Fibroblast of villous mesenchyme (primary cell): ENCODE data around the gene MEN1. TPM values are rescaled to one million over a fixed set of nuclear protein-coding genes. Genes with fewer than 3 reads are reported as not detected.

ENCODE experiments used
- DNase-seq: peaks from one replicate; pipeline ENCODE4 v3.0.0-alpha.2; 2010; ENCODE audit warnings: low read depth
- H3K4me3 ChIP-seq: 2 replicates; pipeline ENCODE4 v1.5.1; 2011; ENCODE audit warnings: low read depth, mild to moderate bottlenecking, low read length
- total RNA-seq: library from RNA; depleted of rRNA; stranded (reverse); fragments of >200 nt; gene quantifications from 2 replicates; pipeline ENCODE4 v1.2.3, GENCODE V29; 2012
- TF ChIP-seq, protein P1 (sequence below): IDR thresholded peaks from 2 replicates; pipeline ENCODE4 v1.5.1; 2012; ENCODE audit warnings: low read depth, mild to moderate bottlenecking, low read length; ENCODE audit not compliant: insufficient read depth

MEN1 gene
- total RNA-seq, 1 donor: 17.7 TPM

DNA sequence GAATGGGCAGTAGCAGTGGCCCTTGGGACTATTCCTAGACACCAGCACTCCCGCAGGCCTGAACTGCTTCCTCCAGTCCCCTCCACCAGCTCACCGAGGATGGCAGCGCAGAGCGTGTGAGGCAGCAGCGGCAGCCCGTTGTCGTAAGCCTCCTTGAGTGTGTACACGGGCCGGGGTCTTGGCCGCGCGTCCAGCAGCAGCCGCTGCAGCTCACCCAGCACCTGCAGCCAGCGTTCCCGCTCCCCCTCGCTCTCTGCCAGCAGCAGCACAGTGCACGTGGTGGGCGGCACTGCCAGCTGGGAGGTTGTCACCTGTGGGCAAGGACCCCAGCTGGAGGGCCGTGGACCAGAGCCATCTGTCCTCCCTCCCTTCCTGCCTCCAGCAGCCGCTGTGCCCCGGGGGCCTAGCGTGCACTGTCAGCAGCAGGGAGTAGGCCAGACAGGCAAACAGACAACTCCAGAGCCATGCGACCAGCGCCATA is 21.1 kb upstream of the MEN1 start:
- TF ChIP-seq, protein P1, sequence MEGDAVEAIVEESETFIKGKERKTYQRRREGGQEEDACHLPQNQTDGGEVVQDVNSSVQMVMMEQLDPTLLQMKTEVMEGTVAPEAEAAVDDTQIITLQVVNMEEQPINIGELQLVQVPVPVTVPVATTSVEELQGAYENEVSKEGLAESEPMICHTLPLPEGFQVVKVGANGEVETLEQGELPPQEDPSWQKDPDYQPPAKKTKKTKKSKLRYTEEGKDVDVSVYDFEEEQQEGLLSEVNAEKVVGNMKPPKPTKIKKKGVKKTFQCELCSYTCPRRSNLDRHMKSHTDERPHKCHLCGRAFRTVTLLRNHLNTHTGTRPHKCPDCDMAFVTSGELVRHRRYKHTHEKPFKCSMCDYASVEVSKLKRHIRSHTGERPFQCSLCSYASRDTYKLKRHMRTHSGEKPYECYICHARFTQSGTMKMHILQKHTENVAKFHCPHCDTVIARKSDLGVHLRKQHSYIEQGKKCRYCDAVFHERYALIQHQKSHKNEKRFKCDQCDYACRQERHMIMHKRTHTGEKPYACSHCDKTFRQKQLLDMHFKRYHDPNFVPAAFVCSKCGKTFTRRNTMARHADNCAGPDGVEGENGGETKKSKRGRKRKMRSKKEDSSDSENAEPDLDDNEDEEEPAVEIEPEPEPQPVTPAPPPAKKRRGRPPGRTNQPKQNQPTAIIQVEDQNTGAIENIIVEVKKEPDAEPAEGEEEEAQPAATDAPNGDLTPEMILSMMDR: no peak
- no peak overlapping the region for H3K4me3 ChIP-seq
- no peak for DNase-seq

DNA sequence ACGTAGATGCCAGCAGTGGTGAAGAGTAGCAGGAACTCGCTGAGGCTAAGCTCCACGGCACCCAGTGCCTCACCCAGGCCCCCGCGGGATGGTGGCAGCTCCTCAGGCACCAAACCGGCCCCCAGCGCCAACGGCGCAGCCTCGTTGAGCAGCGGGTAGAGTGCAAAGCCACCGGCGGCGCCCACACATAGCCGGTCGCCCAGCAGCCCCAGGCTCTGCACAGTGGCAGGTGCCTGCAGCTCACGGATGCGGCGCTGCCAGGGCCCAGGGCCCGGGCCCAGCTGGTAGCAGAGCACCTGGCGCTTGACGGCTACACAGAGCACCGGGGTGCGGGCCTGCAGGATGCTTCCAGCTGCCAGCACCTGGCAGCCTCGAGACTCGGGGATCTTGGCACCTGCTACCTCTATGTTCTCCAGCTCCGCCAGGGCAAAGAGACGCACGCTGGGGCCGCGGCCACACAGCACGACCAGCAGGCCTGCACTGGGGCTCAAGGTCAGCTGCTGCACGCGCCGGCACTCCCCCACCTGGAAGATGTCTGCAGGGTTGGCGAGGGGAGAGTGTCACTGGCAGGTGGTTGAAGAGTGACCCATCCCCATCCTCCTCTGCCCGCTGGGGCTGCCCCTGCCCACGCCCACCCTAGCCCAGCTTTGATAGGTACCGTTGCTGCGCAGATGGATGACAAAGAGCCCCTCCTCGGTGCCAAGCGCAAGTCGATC is 19.3 kb upstream of the MEN1 start:
- TF ChIP-seq, protein P1: no peak
- H3K4me3 ChIP-seq: no peak overlapping the region
- no peak for DNase-seq

DNA sequence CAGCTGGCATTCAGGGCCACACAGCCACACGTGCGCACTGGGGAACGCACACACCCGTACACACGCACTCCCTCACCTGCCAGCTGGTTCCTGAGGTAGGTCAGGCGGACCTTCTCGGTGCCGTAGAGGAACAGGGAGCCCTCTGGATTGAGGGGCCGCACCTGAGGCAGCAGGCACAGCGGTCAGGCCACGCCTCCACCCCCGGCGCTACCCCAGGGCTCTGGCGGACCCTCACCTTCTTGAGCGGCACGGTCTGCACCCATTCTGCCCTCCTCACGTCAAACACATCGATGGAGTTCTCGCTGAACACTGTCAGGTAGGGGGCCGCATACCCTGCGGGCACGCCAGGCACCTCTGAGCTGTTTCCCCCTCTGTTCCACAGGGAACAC is 17.1 kb upstream of the MEN1 start:
- TF ChIP-seq, protein P1: no peak
- no peak for DNase-seq
- no peak overlapping the region for H3K4me3 ChIP-seq

DNA sequence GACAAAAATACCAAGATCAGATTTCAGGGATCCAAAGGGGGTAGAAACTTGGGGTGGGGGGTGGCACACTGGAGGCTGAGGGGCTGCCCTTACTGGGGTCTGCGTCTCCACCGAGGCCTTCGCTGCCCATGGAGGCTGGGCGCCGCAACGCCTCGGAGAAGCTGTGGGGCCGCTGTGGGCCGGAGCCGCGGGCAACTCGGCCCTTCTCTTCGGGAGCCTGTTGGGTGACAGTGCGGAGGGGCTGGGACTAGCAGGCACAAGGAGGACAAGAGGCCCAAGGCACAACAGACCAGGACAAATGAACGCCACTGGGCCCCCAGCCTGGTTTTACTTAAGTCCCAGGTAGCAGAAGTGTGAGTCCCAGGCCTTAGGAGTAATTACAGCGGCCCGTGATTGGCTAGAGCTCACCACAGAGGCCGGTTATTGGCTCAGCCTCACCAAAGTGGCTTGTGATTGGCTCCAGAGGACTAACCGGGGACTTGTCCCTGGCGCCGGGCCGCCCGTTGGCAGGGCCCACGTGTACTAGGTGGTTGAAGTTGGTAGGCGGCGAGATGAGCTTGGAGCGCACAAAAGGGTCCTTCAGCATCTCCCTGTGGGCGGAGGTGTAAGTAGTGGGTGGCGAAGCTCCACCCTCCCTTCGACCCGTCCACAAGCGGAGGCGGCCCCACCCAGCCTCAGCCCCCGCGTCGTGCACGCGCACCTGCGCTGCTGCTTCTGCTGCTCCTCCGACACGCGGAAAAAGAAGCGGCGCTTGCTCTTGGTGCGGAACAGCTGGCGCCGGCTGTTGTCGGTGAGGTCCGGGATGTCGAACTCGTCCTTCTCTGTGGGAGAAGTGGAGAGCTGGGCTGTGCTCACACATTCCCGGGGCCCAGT is 16.5 kb upstream of the MEN1 start:
- TF ChIP-seq, protein P1: no peak
- H3K4me3 ChIP-seq: no peak overlapping the region

DNA sequence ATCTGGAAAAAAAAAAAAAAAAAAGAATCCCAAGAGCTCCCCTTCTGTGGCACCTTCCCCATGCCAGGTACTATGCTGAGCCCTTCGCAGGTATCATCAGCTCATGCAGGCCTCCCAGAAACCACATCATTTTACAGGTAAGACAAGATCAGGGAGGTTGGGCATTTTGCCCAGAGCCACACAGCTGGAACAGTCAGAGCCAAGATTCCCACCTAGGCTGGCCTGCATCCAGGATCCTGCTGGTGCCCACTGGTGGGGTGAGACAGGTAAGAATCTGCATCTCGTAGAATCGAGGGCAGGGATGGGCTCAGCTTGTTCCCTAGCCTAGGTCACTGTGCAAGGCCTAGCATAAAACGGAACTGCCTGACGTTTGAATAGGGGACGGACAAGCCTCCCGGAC is 15.7 kb upstream of the MEN1 start:
- TF ChIP-seq, protein P1: no peak
- no peak for DNase-seq
- H3K4me3 ChIP-seq: no peak overlapping the region

More for the DNA sequence above, 16.5 kb upstream of the MEN1 start:
- DNase-seq: no peak

DNA sequence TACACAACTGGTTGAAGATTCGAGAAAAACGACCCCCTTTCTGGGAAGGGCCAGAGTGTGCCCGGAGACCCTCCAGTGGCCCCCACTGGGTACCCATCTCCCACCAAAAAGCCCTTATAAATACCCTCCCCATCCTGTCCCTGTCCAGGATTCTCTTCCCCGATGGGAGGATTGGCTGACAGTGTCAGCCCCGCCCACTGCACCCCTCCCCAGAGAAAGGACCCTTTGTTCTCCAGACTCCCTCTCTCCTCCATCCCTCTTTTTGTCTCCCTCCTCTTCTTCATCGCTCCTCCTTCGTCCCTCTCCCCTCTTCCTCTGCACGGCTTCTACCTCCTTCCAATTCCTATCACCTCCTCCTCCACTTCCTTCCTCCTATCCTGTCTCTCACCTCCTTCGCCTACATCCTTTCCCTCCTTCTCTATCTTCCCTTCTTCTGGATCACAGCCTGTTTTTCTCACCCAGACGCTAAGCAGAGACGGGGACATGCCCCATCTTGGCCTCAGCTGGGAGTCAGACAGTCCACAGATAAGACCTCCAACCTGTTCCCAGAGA is 13.3 kb upstream of the MEN1 start:
- H3K4me3 ChIP-seq: no peak overlapping the region
- TF ChIP-seq, protein P1: no peak
- no peak for DNase-seq
